ENCODE results near the gene FASLG. TPM values are rescaled to one million over a fixed set of nuclear protein-coding genes. Genes with fewer than 3 reads are reported as not detected.

FASLG gene
- total and polyA plus RNA-seq, 9 donors = 0.07 to 0.83 (median 0.31) TPM; not detected in 4

DNA sequence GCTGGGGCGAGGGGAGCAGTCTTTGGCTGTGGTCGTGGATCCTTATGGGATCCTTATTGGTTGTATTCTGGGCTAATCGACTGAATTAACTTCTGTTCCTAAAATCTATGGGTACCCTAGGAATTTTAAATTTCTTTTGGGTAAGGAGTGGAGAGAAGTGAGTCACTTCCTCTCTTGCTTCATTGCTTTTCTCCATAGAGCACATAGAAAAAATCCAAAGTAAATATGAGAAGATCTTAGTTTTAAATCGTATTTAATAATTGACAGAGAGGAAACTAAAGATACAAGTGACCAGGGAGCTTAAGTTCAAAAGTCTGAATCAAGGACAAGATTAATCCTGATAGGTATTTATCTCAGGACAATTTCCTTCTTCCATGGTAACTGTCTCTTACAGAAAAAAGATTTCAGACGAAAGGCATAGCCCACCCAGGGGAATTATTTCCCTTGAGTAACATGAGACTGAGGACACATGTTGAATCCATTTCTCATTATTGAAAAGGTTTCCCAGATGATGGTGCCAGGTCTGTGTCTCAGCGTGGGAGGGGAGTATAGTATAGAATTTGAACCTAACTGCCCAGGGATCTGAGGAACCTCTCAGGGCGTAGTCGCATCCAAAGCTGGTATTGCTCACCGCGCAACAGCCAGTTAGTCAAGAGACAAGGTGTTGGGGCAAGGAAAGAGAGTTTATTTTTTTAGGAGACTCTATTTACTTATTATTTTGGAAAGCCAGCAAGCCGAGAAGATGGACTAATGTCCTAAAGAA, 28.7 kb upstream of the FASLG start:
- intact Hi-C loops (cut with DNase I) = no loop called here
- TF ChIP-seq POLR2A (IDR thresholded peaks at IDR 0.05) (no peak), EP300 (IDR thresholded peaks at IDR 0.05) (no peak)
- TF ChIP-seq, protein P1, sequence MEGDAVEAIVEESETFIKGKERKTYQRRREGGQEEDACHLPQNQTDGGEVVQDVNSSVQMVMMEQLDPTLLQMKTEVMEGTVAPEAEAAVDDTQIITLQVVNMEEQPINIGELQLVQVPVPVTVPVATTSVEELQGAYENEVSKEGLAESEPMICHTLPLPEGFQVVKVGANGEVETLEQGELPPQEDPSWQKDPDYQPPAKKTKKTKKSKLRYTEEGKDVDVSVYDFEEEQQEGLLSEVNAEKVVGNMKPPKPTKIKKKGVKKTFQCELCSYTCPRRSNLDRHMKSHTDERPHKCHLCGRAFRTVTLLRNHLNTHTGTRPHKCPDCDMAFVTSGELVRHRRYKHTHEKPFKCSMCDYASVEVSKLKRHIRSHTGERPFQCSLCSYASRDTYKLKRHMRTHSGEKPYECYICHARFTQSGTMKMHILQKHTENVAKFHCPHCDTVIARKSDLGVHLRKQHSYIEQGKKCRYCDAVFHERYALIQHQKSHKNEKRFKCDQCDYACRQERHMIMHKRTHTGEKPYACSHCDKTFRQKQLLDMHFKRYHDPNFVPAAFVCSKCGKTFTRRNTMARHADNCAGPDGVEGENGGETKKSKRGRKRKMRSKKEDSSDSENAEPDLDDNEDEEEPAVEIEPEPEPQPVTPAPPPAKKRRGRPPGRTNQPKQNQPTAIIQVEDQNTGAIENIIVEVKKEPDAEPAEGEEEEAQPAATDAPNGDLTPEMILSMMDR (IDR thresholded peaks at IDR 0.05) = no peak
- Histone ChIP-seq H3K4me1 (ENCODE audit: insufficient read depth) (no peaks in the 10 kb centered on the region), H3K27ac (no peak overlapping the region), H3K9me3 (no peaks in the 10 kb centered on the region), H3K27me3 (no peaks in the 10 kb centered on the region), H3K4me3 (no peak overlapping the region), H3K36me3 (no peaks in the 10 kb centered on the region)
- 92 to 93% (median 93%) methylated on average over 11 of the region's 11 CpGs for WGBS, 3 donors
- DNase-seq = no peak

DNA sequence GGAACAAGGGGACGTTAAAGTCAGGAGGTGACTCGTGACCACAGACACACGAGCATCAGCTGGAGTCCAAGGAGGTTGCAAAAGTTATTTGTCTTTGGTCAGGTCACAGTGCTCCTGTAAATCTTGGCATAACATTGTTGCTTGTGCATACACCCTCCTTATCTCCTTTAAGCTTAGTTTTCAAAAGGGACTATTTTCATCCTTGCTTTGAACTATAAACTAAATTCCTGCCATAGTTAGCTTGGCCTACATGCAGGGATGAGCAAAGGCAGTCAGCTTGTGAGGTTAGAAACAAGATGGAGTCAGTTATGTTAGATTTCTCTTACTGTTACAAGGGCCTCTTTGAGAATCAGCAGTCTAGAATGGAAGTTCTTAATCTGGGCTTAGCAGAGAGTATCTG, 28.0 kb upstream of the FASLG start:
- H3K4me1 ChIP-seq (ENCODE audit: insufficient read depth) = no peaks in the 10 kb centered on the region
- H3K9me3 ChIP-seq = no peaks in the 10 kb centered on the region
- intact Hi-C loops (cut with DNase I) = no loop called here
- DNase-seq = no peak
- no peaks in the 10 kb centered on the region for H3K27me3 ChIP-seq
- H3K36me3 ChIP-seq = no peaks in the 10 kb centered on the region
- no peak overlapping the region for H3K27ac ChIP-seq
- TF ChIP-seq POLR2A (IDR thresholded peaks at IDR 0.05) = no peak
- TF ChIP-seq, protein P1 (IDR thresholded peaks at IDR 0.05) = no peak
- no peak for TF ChIP-seq EP300 (IDR thresholded peaks at IDR 0.05)
- WGBS, 3 donors = 19 to 54% (median 25%) methylated on average over 3 of the region's 3 CpGs
- no peak overlapping the region for H3K4me3 ChIP-seq

DNA sequence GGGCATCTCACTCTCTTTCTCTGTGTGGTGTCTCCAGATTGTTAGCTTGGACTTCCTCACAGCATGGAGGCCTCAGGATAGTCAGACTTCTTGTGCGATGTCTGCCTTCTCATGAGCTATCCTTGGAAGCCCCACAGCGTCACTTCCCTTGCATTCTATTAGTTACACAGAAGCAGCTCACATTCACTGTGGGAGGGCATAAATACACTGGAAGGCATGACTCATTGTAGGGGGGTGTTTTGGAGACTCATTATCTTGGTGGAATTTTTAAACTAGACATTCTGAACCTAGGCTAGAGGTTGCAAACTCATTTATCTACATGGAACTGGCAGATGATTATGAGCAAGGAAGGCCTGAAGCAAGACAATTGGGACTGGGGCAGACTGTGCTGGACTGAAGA, 21.4 kb upstream of the FASLG start:
- Histone ChIP-seq H3K27me3 (no peaks in the 10 kb centered on the region), H3K4me1 (ENCODE audit: insufficient read depth) (no peaks in the 10 kb centered on the region), H3K27ac (no peak overlapping the region), H3K4me3 (no peak overlapping the region), H3K9me3 (no peaks in the 10 kb centered on the region), H3K36me3 (no peaks in the 10 kb centered on the region)
- intact Hi-C loops (cut with DNase I) = no loop called here
- DNase-seq = no peak
- WGBS, 3 donors = 90 to 98% (median 92%) methylated on average over 2 of the region's 2 CpGs
- TF ChIP-seq, protein P1 (IDR thresholded peaks at IDR 0.05) = no peak
- no peak for TF ChIP-seq EP300 (IDR thresholded peaks at IDR 0.05)
- no peak for TF ChIP-seq POLR2A (IDR thresholded peaks at IDR 0.05)

DNA sequence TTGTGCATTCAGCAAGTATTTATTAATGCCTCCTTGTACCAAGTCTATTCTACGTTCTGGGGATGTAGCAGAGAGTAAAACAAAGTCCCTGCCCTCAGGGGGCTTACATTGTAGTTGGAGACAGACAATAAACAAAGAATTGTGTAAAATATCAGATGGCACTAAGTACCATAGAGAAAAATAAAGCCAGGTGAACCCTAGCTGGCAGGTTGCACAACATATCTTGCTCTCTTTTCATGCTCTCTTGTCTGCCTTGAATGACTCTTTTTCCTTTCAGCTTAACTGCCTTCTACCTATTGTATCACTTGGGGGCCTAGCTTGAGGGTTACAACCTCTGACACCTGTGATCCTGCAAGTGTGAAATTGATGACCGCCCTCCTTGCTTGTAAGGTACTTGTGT, 20.7 kb upstream of the FASLG start:
- no peaks in the 10 kb centered on the region for H3K9me3 ChIP-seq
- WGBS, 3 donors = 83 to 93% (median 86%) methylated on average over 2 of the region's 2 CpGs
- no peaks in the 10 kb centered on the region for H3K4me1 ChIP-seq (ENCODE audit: insufficient read depth)
- intact Hi-C loops (cut with DNase I) = no loop called here
- TF ChIP-seq, protein P1 (IDR thresholded peaks at IDR 0.05) = no peak
- TF ChIP-seq POLR2A (IDR thresholded peaks at IDR 0.05) (no peak), EP300 (IDR thresholded peaks at IDR 0.05) (no peak)
- H3K36me3 ChIP-seq = no peaks in the 10 kb centered on the region
- DNase-seq = no peak
- no peak overlapping the region for H3K27ac ChIP-seq
- H3K4me3 ChIP-seq = no peak overlapping the region
- no peaks in the 10 kb centered on the region for H3K27me3 ChIP-seq

All from ovary (tissue), 9 donors.